Central memory CD8-positive, alpha-beta T cell (primary cell): ENCODE measurements around the gene SCAMP2.

Experiments used
- ATAC-seq: fragments of 150-1000 bp; cut with Tn5 transposase; replicated peaks from 2 replicates; pipeline ENCODE4 v1.10.0; 2022; ENCODE audit warnings: mild to moderate bottlenecking, moderate FRiP score, moderate number of reproducible peaks; ENCODE audit not compliant: poor library complexity, severe bottlenecking; ENCODE audit errors: extremely low read depth
- DNase-seq, 2 donors: peaks; one replicate each; pipeline ENCODE4 v3.0.0; 2021; ENCODE audit warnings: low spot score in 2 of 2
- H3K27ac Mint-ChIP-seq: one replicate; pipeline ENCODE4 v1.8.0; 2022; ENCODE audit warnings: low read depth, mild to moderate bottlenecking, moderate library complexity, mixed read lengths
- H3K27me3 Mint-ChIP-seq: one replicate; pipeline ENCODE4 v1.8.0; 2022; ENCODE audit warnings: mixed read lengths
- H3K36me3 Mint-ChIP-seq: one replicate; pipeline ENCODE4 v1.8.0; 2022; ENCODE audit warnings: mild to moderate bottlenecking, moderate library complexity, mixed read lengths; ENCODE audit not compliant: insufficient read depth
- H3K4me1 Mint-ChIP-seq: one replicate; pipeline ENCODE4 v1.8.0; 2022; ENCODE audit warnings: mixed read lengths
- H3K4me3 Mint-ChIP-seq: one replicate; pipeline ENCODE4 v1.8.0; 2022; ENCODE audit warnings: mild to moderate bottlenecking, moderate library complexity, mixed read lengths
- H3K9me3 Mint-ChIP-seq: one replicate; pipeline ENCODE4 v1.8.0; 2022; ENCODE audit warnings: mixed read lengths

The SCAMP2 gene

GRCh38 chr15:74868059-74868458, 5.1 kb downstream of the SCAMP2 start:
- ATAC-seq (no peak), DNase-seq (no peak)
- Mint-ChIP-seq H3K4me1 (peaks cover 85% of the 10 kb centered on the region), H3K27me3 (no peaks in the 10 kb centered on the region), H3K4me3 (peak overlapping the region; percentile 100), H3K27ac (no peak overlapping the region), H3K9me3 (no peaks in the 10 kb centered on the region), H3K36me3 (peaks cover 34% of the 10 kb centered on the region)

DNA sequence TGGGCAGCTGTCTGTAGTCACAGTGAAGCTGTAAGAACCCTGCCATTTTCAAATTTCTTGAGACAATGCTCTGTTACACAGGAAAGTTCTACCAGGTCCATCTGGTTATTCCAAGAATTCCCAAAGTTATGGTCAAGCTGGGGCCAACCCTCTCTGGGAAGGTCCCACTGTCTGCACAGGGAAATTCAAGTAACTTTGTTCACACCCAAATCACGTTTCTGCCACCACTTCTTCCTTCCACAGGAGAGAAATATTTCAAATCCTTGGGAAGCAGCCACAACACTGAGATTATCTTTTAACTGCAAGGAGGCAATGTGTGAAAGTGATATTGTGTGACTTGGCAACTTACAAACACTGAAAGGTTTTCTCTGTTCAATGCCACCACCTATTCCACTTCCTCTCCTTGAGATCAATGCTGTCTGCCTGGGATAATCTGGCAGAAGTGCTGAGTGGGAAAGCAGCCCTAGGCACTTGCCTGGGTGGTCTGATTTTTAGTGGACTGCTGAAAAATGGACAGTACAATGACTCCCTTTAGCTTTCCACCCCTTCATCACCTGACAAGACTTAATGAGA, 5.6 kb downstream of the SCAMP2 start:
- Mint-ChIP-seq H3K9me3 (no peaks in the 10 kb centered on the region), H3K4me1 (peaks cover 80% of the 10 kb centered on the region), H3K27ac (no peak overlapping the region), H3K36me3 (peaks cover 34% of the 10 kb centered on the region), H3K4me3 (peak overlapping the region; percentile 100), H3K27me3 (no peaks in the 10 kb centered on the region)
- DNase-seq (no peak), ATAC-seq (no peak)

DNA sequence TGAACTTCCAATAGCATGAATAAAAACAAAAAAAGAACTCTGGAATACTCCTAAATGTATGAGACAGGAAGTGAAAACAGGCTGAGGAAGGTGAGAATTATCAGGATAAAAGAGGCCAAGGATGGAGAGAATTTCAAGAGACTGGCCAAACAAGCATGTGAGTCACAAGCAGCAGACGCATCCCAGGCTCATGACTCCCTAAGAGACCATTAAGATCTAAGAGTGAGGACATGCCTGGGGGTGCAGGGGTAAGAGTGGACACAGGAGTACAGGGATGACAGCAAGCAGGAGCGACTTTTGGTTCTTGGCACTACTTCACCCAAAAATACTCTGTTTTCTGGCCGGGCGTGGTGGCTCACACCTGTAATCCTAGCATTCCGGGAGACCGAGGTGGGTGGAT, 7.1 kb downstream of the SCAMP2 start:
- Mint-ChIP-seq H3K27me3 (no peaks in the 10 kb centered on the region), H3K36me3 (peaks cover 30% of the 10 kb centered on the region), H3K4me1 (peaks cover 69% of the 10 kb centered on the region), H3K4me3 (peak overlapping the region; percentile 19), H3K27ac (peak overlapping the region; percentile 74), H3K9me3 (no peaks in the 10 kb centered on the region)
- ATAC-seq (no peak), DNase-seq (no peak)

DNA sequence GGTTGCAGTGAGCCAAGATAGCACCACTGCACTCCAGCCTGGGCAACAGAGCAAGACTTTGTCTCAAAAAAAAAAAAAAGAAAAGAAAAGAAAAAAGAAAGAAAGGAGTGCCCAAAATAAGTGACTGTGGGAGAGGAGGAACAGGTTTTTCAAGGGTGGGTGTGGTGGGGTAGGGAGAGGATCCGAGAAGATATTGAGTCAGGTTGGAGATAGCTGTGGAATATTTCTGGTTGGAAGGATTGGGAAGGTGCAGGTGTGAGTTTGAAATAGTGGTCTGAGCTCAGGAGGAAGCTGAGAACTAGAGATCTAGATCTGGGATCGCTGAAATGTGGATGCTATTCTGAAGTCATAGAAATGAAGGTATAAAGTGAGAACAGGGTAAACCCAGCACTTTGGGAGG, 7.8 kb downstream of the SCAMP2 start:
- H3K4me1 Mint-ChIP-seq: peaks cover 61% of the 10 kb centered on the region
- H3K27me3 Mint-ChIP-seq: no peaks in the 10 kb centered on the region
- peak overlapping the region; percentile 71 for H3K27ac Mint-ChIP-seq
- peaks cover 32% of the 10 kb centered on the region for H3K36me3 Mint-ChIP-seq
- DNase-seq: no peak
- peak overlapping the region; percentile 19 for H3K4me3 Mint-ChIP-seq
- no peak for ATAC-seq
- no peaks in the 10 kb centered on the region for H3K9me3 Mint-ChIP-seq

DNA sequence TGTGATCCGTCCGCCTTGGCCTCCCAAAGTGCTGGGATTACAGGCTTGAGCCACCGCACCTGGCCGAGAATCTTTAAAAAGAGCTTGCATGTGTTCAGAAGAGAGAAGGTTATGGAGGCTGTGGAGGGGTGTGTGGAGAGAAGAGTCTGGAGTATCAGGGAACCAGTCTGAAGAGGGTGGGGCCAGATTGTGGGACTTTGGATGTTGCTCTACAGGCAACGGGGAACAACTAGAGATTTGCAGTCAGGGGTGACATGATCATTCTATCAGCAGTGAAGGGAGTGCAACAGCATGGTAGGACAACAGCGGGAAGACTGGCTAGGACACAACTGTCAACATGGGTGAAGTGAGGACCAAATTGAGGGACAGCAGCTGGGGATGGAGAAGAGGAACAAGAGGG, 8.9 kb downstream of the SCAMP2 start:
- Mint-ChIP-seq H3K36me3 (peaks cover 27% of the 10 kb centered on the region), H3K4me1 (peaks cover 55% of the 10 kb centered on the region), H3K9me3 (no peaks in the 10 kb centered on the region), H3K27me3 (no peaks in the 10 kb centered on the region), H3K27ac (peak overlapping the region; percentile 71), H3K4me3 (peak overlapping the region; percentile 24)
- no peak for DNase-seq
- ATAC-seq: no peak

GRCh38 chr15:74863239-74864056, 9.7 kb downstream of the SCAMP2 start:
- Mint-ChIP-seq H3K27me3 (no peaks in the 10 kb centered on the region), H3K9me3 (no peaks in the 10 kb centered on the region), H3K4me1 (peaks cover 55% of the 10 kb centered on the region), H3K36me3 (peaks cover 27% of the 10 kb centered on the region), H3K27ac (peak overlapping the region; percentile 71), H3K4me3 (peak overlapping the region; percentile 6)
- ATAC-seq (peak; percentile 29), DNase-seq (no peak)

DNA sequence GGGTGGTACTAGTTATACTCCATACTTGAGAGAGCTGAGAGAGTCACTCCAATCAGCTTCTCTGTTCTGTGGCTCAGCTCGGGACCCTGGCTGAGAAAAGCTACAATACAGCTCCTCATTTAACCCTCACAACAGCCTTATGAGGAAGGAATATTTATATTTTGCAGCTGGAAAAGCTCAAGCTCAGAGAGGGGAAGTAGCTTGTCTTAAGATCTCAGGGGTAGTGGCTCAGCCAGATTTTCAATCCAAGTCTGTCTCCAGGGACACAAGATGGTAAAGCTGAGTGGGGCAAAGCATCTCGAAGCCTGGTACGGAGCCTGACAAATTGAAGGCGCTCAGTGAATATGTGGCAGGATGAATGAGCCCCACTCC, 14.8 kb downstream of the SCAMP2 start:
- Mint-ChIP-seq H3K27ac (peak overlapping the region; percentile 72), H3K4me1 (peaks cover 36% of the 10 kb centered on the region), H3K4me3 (peak overlapping the region; percentile 43), H3K36me3 (peaks cover 23% of the 10 kb centered on the region), H3K27me3 (no peaks in the 10 kb centered on the region), H3K9me3 (no peaks in the 10 kb centered on the region)
- ATAC-seq (no peak), DNase-seq (no peak)

GRCh38 chr15:74857671-74858368, 15.3 kb downstream of the SCAMP2 start:
- ATAC-seq (peak; percentile 82), DNase-seq (no peak)
- H3K27me3 Mint-ChIP-seq: no peaks in the 10 kb centered on the region
- H3K4me3 Mint-ChIP-seq: peak overlapping the region; percentile 43
- H3K36me3 Mint-ChIP-seq: peaks cover 24% of the 10 kb centered on the region
- H3K4me1 Mint-ChIP-seq: peaks cover 36% of the 10 kb centered on the region
- H3K9me3 Mint-ChIP-seq: no peaks in the 10 kb centered on the region
- H3K27ac Mint-ChIP-seq: peak overlapping the region; percentile 72

DNA sequence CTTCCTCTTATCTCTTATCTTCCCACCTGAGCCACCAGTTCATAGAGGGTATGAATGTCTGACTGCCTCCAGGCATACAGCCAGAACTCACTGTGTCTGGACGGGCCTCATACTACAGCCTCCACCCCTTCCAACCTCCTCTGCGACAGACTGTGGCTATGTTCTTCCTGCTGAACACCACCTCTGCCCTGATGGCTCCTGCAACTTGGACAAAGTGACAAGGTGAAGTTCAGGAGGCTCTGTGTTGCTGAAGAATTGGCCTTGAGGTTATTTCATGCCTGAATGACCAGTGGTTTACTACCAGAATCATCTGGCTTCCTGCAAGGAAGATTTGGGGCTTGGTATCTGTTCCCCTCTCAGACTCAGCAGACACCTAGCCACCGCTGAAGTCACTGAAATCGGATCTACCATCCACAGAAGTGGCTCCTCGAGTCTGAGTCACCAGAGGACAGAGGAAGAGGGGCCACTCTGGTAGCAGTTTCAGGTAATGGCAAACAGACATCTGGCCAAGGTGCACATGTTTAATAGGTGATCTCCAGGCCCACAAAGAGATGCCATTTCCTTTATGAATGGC, 16.0 kb downstream of the SCAMP2 start:
- peaks cover 36% of the 10 kb centered on the region for H3K4me1 Mint-ChIP-seq

GRCh38 chr15:74856537-74856936, 16.6 kb downstream of the SCAMP2 start:
- no peaks in the 10 kb centered on the region for H3K9me3 Mint-ChIP-seq
- DNase-seq (no peak), ATAC-seq (no peak)
- no peaks in the 10 kb centered on the region for H3K27me3 Mint-ChIP-seq
- H3K36me3 Mint-ChIP-seq: peaks cover 24% of the 10 kb centered on the region
- peaks cover 36% of the 10 kb centered on the region for H3K4me1 Mint-ChIP-seq
- H3K27ac Mint-ChIP-seq: peak overlapping the region; percentile 72
- H3K4me3 Mint-ChIP-seq: peak overlapping the region; percentile 1

More for the DNA sequence above, 16.0 kb downstream of the SCAMP2 start:
- DNase-seq (no peak), ATAC-seq (peak; percentile 63)
- Mint-ChIP-seq H3K4me3 (peak overlapping the region; percentile 1), H3K27ac (peak overlapping the region; percentile 72), H3K36me3 (peaks cover 23% of the 10 kb centered on the region), H3K27me3 (no peaks in the 10 kb centered on the region), H3K9me3 (no peaks in the 10 kb centered on the region)

DNA sequence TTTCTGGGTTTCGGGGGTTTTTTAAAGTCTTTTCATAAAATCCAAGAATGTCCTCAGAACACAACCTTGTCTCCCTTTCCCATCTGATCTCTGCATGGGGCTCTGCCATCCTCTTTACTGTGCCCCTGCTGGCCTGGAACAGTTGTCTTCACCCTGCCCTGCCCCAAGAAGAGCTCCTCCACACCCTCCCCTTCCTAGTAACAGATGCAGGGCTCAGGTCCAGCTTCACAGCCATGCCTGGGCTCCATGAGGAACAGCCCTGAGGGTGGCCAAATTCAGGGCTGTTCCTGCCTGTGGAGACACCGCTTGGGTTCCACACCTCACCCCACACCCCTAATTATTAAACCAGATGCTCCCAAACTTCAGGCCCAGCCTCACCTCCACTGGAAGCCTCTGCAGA, 17.3 kb downstream of the SCAMP2 start:
- DNase-seq: no peak
- Mint-ChIP-seq H3K4me1 (peaks cover 36% of the 10 kb centered on the region), H3K9me3 (no peaks in the 10 kb centered on the region), H3K27me3 (no peaks in the 10 kb centered on the region), H3K27ac (peak overlapping the region; percentile 72), H3K36me3 (peaks cover 24% of the 10 kb centered on the region), H3K4me3 (no peak overlapping the region)
- no peak for ATAC-seq

DNA sequence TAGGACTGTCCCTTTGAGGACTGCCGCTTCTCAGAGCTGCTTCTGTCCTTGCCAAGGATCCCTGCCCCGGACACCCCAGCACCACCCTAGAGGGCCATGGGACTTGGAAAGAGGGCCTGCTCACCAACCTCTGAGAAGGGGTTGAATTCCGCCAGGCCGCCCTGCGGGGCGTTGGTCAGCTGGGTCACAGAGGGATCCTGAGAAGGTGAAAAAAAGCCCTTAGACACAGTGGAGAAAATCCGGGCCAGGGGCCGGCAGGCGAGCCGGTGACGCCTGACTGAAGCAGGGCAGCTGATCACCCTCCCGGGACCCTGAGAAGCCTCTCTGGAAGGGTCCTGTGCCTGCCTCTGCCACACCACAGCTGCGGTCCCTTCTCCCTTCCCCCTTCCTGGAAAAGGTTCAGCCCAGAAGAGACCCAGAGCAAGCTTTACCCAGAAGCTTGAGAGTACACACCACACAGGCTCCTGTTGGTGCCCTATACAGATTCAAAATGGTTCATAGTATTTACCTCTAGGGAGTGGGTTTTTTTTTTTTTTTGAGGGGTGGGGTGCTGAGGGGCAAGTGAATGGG, 18.6 kb downstream of the SCAMP2 start:
- Mint-ChIP-seq H3K36me3 (peaks cover 24% of the 10 kb centered on the region), H3K27ac (no peak overlapping the region), H3K27me3 (no peaks in the 10 kb centered on the region), H3K9me3 (no peaks in the 10 kb centered on the region), H3K4me3 (no peak overlapping the region), H3K4me1 (peaks cover 34% of the 10 kb centered on the region)
- no peak for DNase-seq
- no peak for ATAC-seq
